Endothelial cell of umbilical vein (primary cell): ENCODE measurements around the gene DDHD1. TPM values are rescaled to one million over a fixed set of nuclear protein-coding genes. Genes with fewer than 3 reads are reported as not detected.

Experiments
- BruUV-seq: library from RNA; stranded (reverse); fragments of 400-500 nt; replicated peaks from 2 replicates; lab custom pipeline; 2021; lab: Mats Ljungman, UMichigan
- CTCF ChIA-PET: fragments of 300-600, 350-600 bp; sonication (Branson Sonifier 250); formaldehyde crosslinking; loops from one replicate; lab custom pipeline; 2021; ENCODE audit warnings: antibody characterized with exemption, inconsistent platforms; lab: Charles Lee
- POLR2A ChIA-PET: fragments of 300-600, 350-600 bp; sonication (Branson Sonifier 250); formaldehyde crosslinking; loops from one replicate; lab custom pipeline; 2021; ENCODE audit warnings: antibody characterized with exemption, inconsistent platforms; lab: Charles Lee
- DNase-seq: peaks from one replicate; pipeline ENCODE4 v3.0.0-alpha.2; 2011; ENCODE audit warnings: low read depth, low spot score
- FAIRE-seq: peaks from 2 replicates; lab custom pipeline; 2011; peaks lifted over from hg19 to GRCh38; lab: Jason Lieb, UNC
- H2AFZ ChIP-seq: 2 replicates; pipeline ENCODE4 v1.6.0; 2012; ENCODE audit warnings: low read depth, low read length, control low read depth, inconsistent platforms
- H3K27ac ChIP-seq: 2 replicates; pipeline ENCODE4 v1.5.1; 2011; ENCODE audit warnings: low read depth, mild to moderate bottlenecking, control low read depth, low read length, moderate library complexity; ENCODE audit not compliant: insufficient read depth
- H3K27me3 ChIP-seq, 2 experiments: 2 replicates each; pipeline versions ENCODE4 v1.6.0 to v1.6.1; 2011; ENCODE audit warnings: low read length in 2 of 2, mixed read lengths in 1 of 2; ENCODE audit not compliant: control insufficient read depth in 2 of 2, insufficient read depth in 2 of 2
- H3K36me3 ChIP-seq, 2 experiments: 2 replicates in 1 of 2; 3 replicates in 1 of 2; pipeline ENCODE4 v1.5.1; 2011; ENCODE audit warnings: low read length in 2 of 2, mild to moderate bottlenecking in 1 of 2, moderate library complexity in 1 of 2; ENCODE audit not compliant: control insufficient read depth in 2 of 2, insufficient read depth in 2 of 2; ENCODE audit errors: extremely low read depth in 1 of 2
- H3K4me1 ChIP-seq: 3 replicates; pipeline ENCODE4 v1.5.1; 2011; ENCODE audit warnings: mild to moderate bottlenecking, low read length; ENCODE audit not compliant: control insufficient read depth, insufficient read depth; ENCODE audit errors: extremely low read depth
- H3K4me2 ChIP-seq: 2 replicates; pipeline ENCODE4 v1.6.1; 2011; ENCODE audit warnings: low read length, control low read depth, mixed read lengths; ENCODE audit not compliant: insufficient read depth
- H3K4me3 ChIP-seq, 3 experiments: fragments of 200-600 bp in 1 of 3; sonication (generic), shearing (Covaris generic) in 1 of 3; replicated peaks in 1 of 3; 2 replicates each; pipeline ENCODE4 v1.5.1; 2011 to 2016; ENCODE audit warnings: control low read depth in 3 of 3, low read length in 3 of 3, mild to moderate bottlenecking in 2 of 3, inconsistent platforms in 1 of 3, low read depth in 1 of 3, moderate library complexity in 1 of 3; ENCODE audit not compliant: insufficient read depth in 1 of 3
- H3K79me2 ChIP-seq: 2 replicates; pipeline ENCODE4 v1.6.0; 2012; ENCODE audit warnings: low read length, inconsistent platforms; ENCODE audit not compliant: control insufficient read depth, insufficient read depth
- H3K9ac ChIP-seq: replicated peaks from 2 replicates; pipeline ENCODE3; 2011; ENCODE audit warnings: low read length, control low read depth; ENCODE audit not compliant: insufficient read depth; ENCODE audit errors: extremely low read depth
- H3K9me1 ChIP-seq: replicated peaks from 3 replicates; pipeline ENCODE4 v1.6.0; 2011; ENCODE audit warnings: mild to moderate bottlenecking, low read length; ENCODE audit not compliant: control insufficient read depth, insufficient read depth; ENCODE audit errors: extremely low read depth
- H3K9me3 ChIP-seq: replicated peaks from 2 replicates; pipeline ENCODE4 v1.5.1; 2012; ENCODE audit warnings: low read length, inconsistent platforms; ENCODE audit not compliant: control insufficient read depth, insufficient read depth
- H4K20me1 ChIP-seq: replicated peaks from 2 replicates; pipeline ENCODE3; 2011; ENCODE audit warnings: mild to moderate bottlenecking, low read length; ENCODE audit not compliant: control insufficient read depth, insufficient read depth; ENCODE audit errors: extremely low read depth
- CTCF ChIP-seq, 2 donors: IDR thresholded peaks; 1 replicate in 1 of 2; 2 replicates in 1 of 2; pipeline ENCODE4 v1.5.1; 2011; ENCODE audit warnings: low read length in 2 of 2, mild to moderate bottlenecking in 2 of 2, moderate library complexity in 2 of 2, control low read depth in 1 of 2, inconsistent platforms in 1 of 2, low read depth in 1 of 2; ENCODE audit not compliant: insufficient read depth in 1 of 2; ENCODE audit errors: extremely low read depth in 1 of 2
- EZH2 ChIP-seq: IDR thresholded peaks from 2 replicates; pipeline ENCODE4 v1.6.1; 2012; ENCODE audit warnings: borderline replicate concordance, low read depth, mild to moderate bottlenecking, moderate library complexity, low read length, inconsistent platforms; ENCODE audit not compliant: severe bottlenecking
- FOS ChIP-seq: IDR thresholded peaks from 2 replicates; pipeline ENCODE4 v1.6.1; 2011; ENCODE audit warnings: mild to moderate bottlenecking, low read length, moderate library complexity, borderline replicate concordance; ENCODE audit not compliant: insufficient read depth
- GATA2 ChIP-seq: IDR thresholded peaks from 2 replicates; pipeline ENCODE4 v1.7.0; 2011; ENCODE audit warnings: low read depth, mild to moderate bottlenecking, moderate library complexity, mixed read lengths, low read length; ENCODE audit not compliant: insufficient read length, insufficient read depth
- JUN ChIP-seq: IDR thresholded peaks from 2 replicates; pipeline ENCODE4 v1.6.1; 2011; ENCODE audit warnings: borderline replicate concordance, low read depth; ENCODE audit not compliant: insufficient read length, insufficient read depth
- MAX ChIP-seq: IDR thresholded peaks from 2 replicates; pipeline ENCODE4 v1.6.1; 2011; ENCODE audit not compliant: insufficient read depth, insufficient read length
- MYC ChIP-seq: IDR thresholded peaks from one replicate; pipeline ENCODE4 v1.6.1; 2011; ENCODE audit warnings: mild to moderate bottlenecking, low read depth, low read length
- POLR2A ChIP-seq: IDR thresholded peaks from 2 replicates; pipeline ENCODE4 v1.6.1; 2012; ENCODE audit warnings: low read depth, mild to moderate bottlenecking, control low read depth, low read length
- POLR2AphosphoS5 ChIP-seq: IDR thresholded peaks from 2 replicates; pipeline ENCODE4 v1.6.1; 2012; ENCODE audit warnings: low read depth, mild to moderate bottlenecking, control low read depth, low read length, moderate library complexity; ENCODE audit not compliant: insufficient read depth
- dilution Hi-C: fragments of 300-500 bp; cut with MboI; formaldehyde crosslinking; loops from one replicate; pipeline ENCODE4 v1.15.0; 2019; ENCODE audit warnings: low sequenced_read_pairs; ENCODE audit not compliant: extremely low pct_ligation_motif_present
- intact Hi-C: fragments of 100-400 bp; cut with micrococcal nuclease; formaldehyde crosslinking; loops from one replicate; pipeline ENCODE4 v1.10.0; 2022
- polyA plus RNA-seq, 4 experiments: library from polyadenylated mRNA; depleted of rRNA in 3 of 4; stranded (reverse) in 3 of 4; unstranded in 1 of 4; fragments of >200 nt; gene quantifications; 2 replicates each; pipeline versions ENCODE4 v1.2.1 to v1.2.3, GENCODE V29; 2011 to 2012; ENCODE audit warnings: missing spikeins in 1 of 4
- total RNA-seq: library from RNA; stranded (reverse); gene quantifications from 2 replicates; pipeline ENCODE4 v1.2.3, GENCODE V29; 2021

DDHD1 gene
- total and polyA plus RNA-seq, 2 donors (not counting 3 experiments of a cell fraction or from before 2014, with no cell fraction given) = 2.7 to 12.4 TPM

- ChIA-PET CTCF (no interaction called here), POLR2A (no interaction called here)
- Histone ChIP-seq H3K9me1 (no peaks in the 10 kb centered on the region), H4K20me1 (no peaks in the 10 kb centered on the region), H3K9ac (no peak overlapping the region), H3K79me2 (peaks cover 5% of the 10 kb centered on the region), H3K4me3 (no peak overlapping the region), H3K4me1 (no peaks in the 10 kb centered on the region), H3K9me3 (peaks cover 1% of the 10 kb centered on the region), H3K4me2 (no peak overlapping the region), H2AFZ (no peak overlapping the region), H3K27ac (no peak overlapping the region), H3K36me3 (no peaks in the 10 kb centered on the region), H3K27me3 (no peaks in the 10 kb centered on the region)
- BruUV-seq = no TSS peak
- dilution Hi-C loops = no loop called here
- TF ChIP-seq EZH2 (no peak), FOS (no peak), GATA2 (no peak), JUN (no peak), POLR2AphosphoS5 (no peak), CTCF (IDR thresholded peaks at IDR 0.05; ENCODE audit: extremely low read depth in 1 of 2, insufficient read depth in 1 of 2, low read depth in 1 of 2, low read length in 2 of 2) (no peak), MAX (no peak), POLR2A (no peak), MYC (no peak)
- intact Hi-C loops = no loop called here
- DNase-seq (no peak), FAIRE-seq (no peak)
Observed at GRCh38 chr14:53140585-53140984, 12.5 kb downstream of the DDHD1 start.
